Left hindlimb (tissue), 1 donor: ENCODE measurements around the gene CREB1.

Experiments used
- DNase-seq: peaks from one replicate; pipeline ENCODE4 v3.0.0-alpha.2; 2018

CREB1 gene

GRCh38 chr2:207504513-207505170 lies 25.1 kb upstream of the CREB1 start:
- peak; percentile 79 for DNase-seq

- no peak for DNase-seq
These were observed 24.6 kb upstream of the CREB1 start for GRCh38 chr2:207505171-207505570.

- DNase-seq: no peak
These were observed 24.0 kb upstream of the CREB1 start for GRCh38 chr2:207505728-207506127.

- DNase-seq: no peak
These were observed 23.3 kb upstream of the CREB1 start for GRCh38 chr2:207506426-207506825.

GRCh38 chr2:207510148-207510547 lies 19.6 kb upstream of the CREB1 start:
- DNase-seq: no peak

- DNase-seq: no peak
These were observed 17.9 kb upstream of the CREB1 start for GRCh38 chr2:207511851-207512250.

- no peak for DNase-seq
These were observed 17.4 kb upstream of the CREB1 start for GRCh38 chr2:207512356-207512755.

- no peak for DNase-seq
These were observed 16.1 kb upstream of the CREB1 start for GRCh38 chr2:207513551-207514257.

- no peak for DNase-seq
These were observed 15.3 kb upstream of the CREB1 start for GRCh38 chr2:207514451-207514850.

- no peak for DNase-seq
These were observed 14.1 kb upstream of the CREB1 start for GRCh38 chr2:207515671-207516070.

GRCh38 chr2:207516206-207516605 lies 13.6 kb upstream of the CREB1 start:
- no peak for DNase-seq

GRCh38 chr2:207523005-207523404 lies 6.8 kb upstream of the CREB1 start:
- DNase-seq: no peak

GRCh38 chr2:207525296-207525695 lies 4.5 kb upstream of the CREB1 start:
- no peak for DNase-seq

GRCh38 chr2:207528980-207529329 lies 807 bp upstream of the CREB1 start:
- no peak for DNase-seq

- peak; percentile 64 for DNase-seq
These were observed 634 bp downstream of the CREB1 start for GRCh38 chr2:207530160-207531031.

- DNase-seq: no peak
These were observed 1.5 kb downstream of the CREB1 start for GRCh38 chr2:207531032-207531952.

- DNase-seq: no peak
These were observed 2.9 kb downstream of the CREB1 start for GRCh38 chr2:207532676-207533075.

- no peak for DNase-seq
These were observed 3.8 kb downstream of the CREB1 start for GRCh38 chr2:207533461-207534008.

- DNase-seq: no peak
These were observed 4.7 kb downstream of the CREB1 start for GRCh38 chr2:207534417-207534816.

GRCh38 chr2:207539470-207539869 lies 9.7 kb downstream of the CREB1 start:
- no peak for DNase-seq

- DNase-seq: no peak
These were observed 10.7 kb downstream of the CREB1 start for GRCh38 chr2:207540431-207540830.

- no peak for DNase-seq
These were observed 12.2 kb downstream of the CREB1 start for GRCh38 chr2:207541933-207542332.
